Neutrophil (primary cell): ENCODE data around the gene WSB1.
A peak's percentile ranks its signal among the peaks of the same experiment; 100 is the strongest.

Experiments used
- H3K27ac ChIP-seq: fragments of 200-600 bp; sonication (generic); 2 replicates; pipeline ENCODE4 v1.5.1; 2016; ENCODE audit warnings: mild to moderate bottlenecking, moderate library complexity
- H3K27me3 ChIP-seq: fragments of 200-600 bp; sonication (generic); 2 replicates; pipeline ENCODE4 v1.6.0; 2016; ENCODE audit warnings: mild to moderate bottlenecking
- H3K36me3 ChIP-seq: fragments of 200-600 bp; sonication (generic); 2 replicates; pipeline ENCODE4 v1.5.1; 2017
- H3K4me1 ChIP-seq, 2 experiments: fragments of 200-600 bp in 1 of 2; sonication (generic) in 1 of 2; 1 replicate in 1 of 2; 2 replicates in 1 of 2; pipeline versions ENCODE4 v1.5.1 to v1.6.1; 2013 to 2016; ENCODE audit warnings: low read depth in 1 of 2, low read length in 1 of 2, mild to moderate bottlenecking in 1 of 2, moderate library complexity in 1 of 2; ENCODE audit not compliant: control insufficient read depth in 1 of 2, insufficient read depth in 1 of 2
- H3K4me3 ChIP-seq, 2 experiments: fragments of 200-600 bp in 1 of 2; sonication (generic) in 1 of 2; 1 replicate in 1 of 2; 2 replicates in 1 of 2; pipeline ENCODE4 v1.5.1; 2013 to 2016; ENCODE audit warnings: low read depth in 1 of 2, low read length in 1 of 2, mild to moderate bottlenecking in 1 of 2, moderate library complexity in 1 of 2
- H3K9me3 ChIP-seq: fragments of 200-600 bp; sonication (generic); 2 replicates; pipeline ENCODE4 v1.5.1; 2016
- CTCF ChIP-seq: fragments of 200-600 bp; sonication (generic); IDR thresholded peaks from 2 replicates; pipeline ENCODE4 v1.5.1; 2016; ENCODE audit warnings: antibody characterized with exemption

WSB1 gene

DNA sequence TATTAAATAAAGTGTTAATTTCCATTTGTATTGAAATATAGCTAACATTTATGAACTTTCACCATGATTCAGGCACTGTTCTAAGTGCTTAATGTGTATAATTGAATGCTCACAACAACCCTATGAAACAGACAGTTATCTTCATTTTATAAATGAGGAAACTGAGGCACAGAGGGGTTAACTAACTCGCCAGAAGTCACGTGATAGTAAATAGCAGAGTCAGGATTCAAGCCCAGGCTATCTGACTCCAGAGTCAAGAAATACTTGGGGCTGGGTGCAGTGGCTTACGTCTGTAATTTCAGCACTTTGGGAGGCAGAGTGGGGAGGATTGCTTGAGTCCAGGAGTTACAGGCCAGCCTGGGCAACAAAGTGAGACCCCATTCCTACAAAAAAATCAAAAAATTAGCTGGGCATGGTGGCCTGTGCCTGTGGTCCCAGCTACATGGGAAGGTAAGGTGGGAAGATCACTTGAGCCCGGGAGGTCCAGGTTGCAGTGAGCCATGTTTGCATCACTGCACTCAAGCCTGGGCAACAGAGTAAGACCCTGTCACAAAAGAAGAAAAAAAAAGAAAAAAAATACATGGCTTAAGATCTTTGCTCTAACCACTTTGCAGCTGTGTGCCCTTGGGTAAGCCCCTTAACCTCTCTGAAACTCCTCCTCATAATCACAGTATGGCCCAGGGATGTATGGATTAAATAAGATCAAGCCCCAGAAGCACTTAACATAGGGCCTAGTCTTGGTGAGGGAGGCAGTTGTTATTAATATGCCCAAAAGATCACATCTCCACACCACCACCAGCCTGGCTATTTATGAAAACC, 29.0 kb downstream of the WSB1 start:
- peaks cover 30% of the 10 kb centered on the region for H3K36me3 ChIP-seq
- peaks cover 0 to 6% of the 10 kb centered on the region in 2 experiments for H3K4me1 ChIP-seq
- TF ChIP-seq CTCF, result no peak
- H3K9me3 ChIP-seq, result no peaks in the 10 kb centered on the region
- no peaks in the 10 kb centered on the region for H3K27me3 ChIP-seq
- no peak overlapping the region for H3K4me3 ChIP-seq
- H3K27ac ChIP-seq, result no peak overlapping the region

GRCh38 chr17:27323538-27324215, 29.8 kb downstream of the WSB1 start:
- no peak for TF ChIP-seq CTCF
- H3K4me3 ChIP-seq, result no peak overlapping the region
- H3K27me3 ChIP-seq, result no peaks in the 10 kb centered on the region
- H3K4me1 ChIP-seq, result peaks cover 0 to 6% of the 10 kb centered on the region in 2 experiments
- H3K36me3 ChIP-seq, result peaks cover 22% of the 10 kb centered on the region
- H3K27ac ChIP-seq, result peak overlapping the region; percentile 15
- no peaks in the 10 kb centered on the region for H3K9me3 ChIP-seq

GRCh38 chr17:27324771-27325339, 30.9 kb downstream of the WSB1 start:
- TF ChIP-seq CTCF, result no peak
- H3K9me3 ChIP-seq, result no peaks in the 10 kb centered on the region
- peaks cover 0 to under 1% of the 10 kb centered on the region in 2 experiments for H3K4me1 ChIP-seq
- H3K4me3 ChIP-seq, result no peak overlapping the region
- H3K27me3 ChIP-seq, result no peaks in the 10 kb centered on the region
- peaks cover 10% of the 10 kb centered on the region for H3K36me3 ChIP-seq
- no peak overlapping the region for H3K27ac ChIP-seq

DNA sequence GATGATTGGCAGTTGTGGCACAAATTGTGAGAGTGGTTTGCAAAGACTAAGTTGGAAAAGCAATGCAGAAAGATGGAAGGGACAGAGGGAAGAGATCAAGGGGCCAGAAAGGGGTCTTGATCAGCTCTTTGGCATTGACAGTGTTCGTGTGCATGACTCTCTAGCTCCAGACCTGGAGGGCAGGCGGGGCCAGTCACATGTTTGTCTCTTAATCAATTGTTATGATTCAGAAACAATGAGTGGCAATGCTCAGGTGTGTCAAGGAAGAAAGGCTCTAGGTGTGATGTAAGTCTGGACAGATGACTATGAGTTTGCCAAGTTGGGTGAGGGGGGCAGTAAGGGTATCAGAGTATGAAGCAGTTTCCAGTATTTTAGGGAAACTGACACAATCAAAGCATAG, 32.1 kb downstream of the WSB1 start:
- no peak for TF ChIP-seq CTCF
- H3K27ac ChIP-seq, result no peak overlapping the region

DNA sequence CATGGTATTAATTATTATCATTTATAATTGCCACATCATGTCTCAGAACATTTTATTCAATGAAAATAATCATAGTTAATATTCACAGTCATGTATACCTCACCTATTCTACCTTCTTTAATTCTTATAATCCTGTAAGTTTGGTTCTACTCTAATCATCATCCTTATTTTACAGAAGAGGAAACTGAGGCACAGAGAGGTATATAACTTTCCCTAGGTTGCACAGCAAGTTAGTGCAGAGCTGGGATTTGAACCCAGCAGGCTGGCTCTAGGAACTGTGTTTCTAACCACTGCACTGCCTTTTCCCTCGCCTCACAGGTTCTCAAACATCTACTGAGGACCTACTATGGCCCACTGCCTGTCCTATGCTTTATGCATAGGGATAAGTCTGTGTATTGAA, 32.7 kb downstream of the WSB1 start:
- no peaks in the 10 kb centered on the region for H3K9me3 ChIP-seq
- no peak for TF ChIP-seq CTCF

More for the DNA sequence above, 32.1 kb downstream of the WSB1 start:
- Histone ChIP-seq H3K9me3 (no peaks in the 10 kb centered on the region), H3K4me3 (no peak overlapping the region), H3K27me3 (no peaks in the 10 kb centered on the region), H3K36me3 (peaks cover 4% of the 10 kb centered on the region), H3K4me1 (no peaks in the 10 kb centered on the region)

More for the DNA sequence above, 32.7 kb downstream of the WSB1 start:
- Histone ChIP-seq H3K36me3 (no peaks in the 10 kb centered on the region), H3K4me1 (no peaks in the 10 kb centered on the region), H3K27me3 (no peaks in the 10 kb centered on the region), H3K4me3 (no peak overlapping the region), H3K27ac (no peak overlapping the region)
